Muscle of leg (tissue), 11 donors: ENCODE measurements around the gene CYTH4. TPM values are rescaled to one million over a fixed set of nuclear protein-coding genes. Genes with fewer than 3 reads are reported as not detected.
"Not testable (repeated sequence)": the region's sequence is repeated elsewhere in the genome, so short reads cannot be mapped to it uniquely, and the experiment has no call there.

ENCODE experiments used
- DNase-seq: peaks from one replicate; pipeline ENCODE4 v3.0.0; 2013
- H3K27ac ChIP-seq: one replicate; pipeline ENCODE4 v1.5.1; 2013; ENCODE audit warnings: mild to moderate bottlenecking, low read length, control low read depth
- H3K27me3 ChIP-seq: one replicate; pipeline ENCODE4 v1.6.1; 2013; ENCODE audit warnings: low read length; ENCODE audit not compliant: control insufficient read depth, insufficient read depth
- H3K36me3 ChIP-seq: one replicate; pipeline ENCODE4 v1.6.1; 2013; ENCODE audit warnings: low read length; ENCODE audit not compliant: control insufficient read depth, insufficient read depth
- H3K4me1 ChIP-seq: one replicate; pipeline ENCODE4 v1.6.1; 2013; ENCODE audit warnings: low read length; ENCODE audit not compliant: control insufficient read depth, insufficient read depth
- H3K4me3 ChIP-seq: one replicate; pipeline ENCODE4 v1.5.1; 2013; ENCODE audit warnings: low read length, control low read depth
- H3K9me3 ChIP-seq: replicated peaks from 2 replicates; pipeline ENCODE4 v1.6.1; 2013; ENCODE audit warnings: low read depth, low read length; ENCODE audit not compliant: control insufficient read depth
- WGBS: methylation state at CpG from one replicate; pipeline ENCODE4 v1.1.5; 2013; ENCODE audit warnings: missing lambda C conversion rate; ENCODE audit not compliant: insufficient coverage; 5-methylcytosine and 5-hydroxymethylcytosine counted together
- polyA plus RNA-seq, 8 donors: library from polyadenylated mRNA; unstranded; fragments of 120-200 nt; gene quantifications; one replicate each; pipeline versions ENCODE4 v1.2.1 to v1.2.3, GENCODE V29; 2013; ENCODE audit warnings: inconsistent platforms in 1 of 8, low replicate concordance in 1 of 8; ENCODE audit not compliant: insufficient read length in 8 of 8, insufficient read depth in 1 of 8
- total RNA-seq: library from RNA; stranded (reverse); fragments of 120-200 nt; gene quantifications from one replicate; pipeline ENCODE4 v1.2.4, GENCODE V29; 2013

The CYTH4 gene
- total and polyA plus RNA-seq, 9 donors, result 4.6 to 9.6 (median 5.8) TPM

GRCh38 chr22:37318364-37319109 lies 36.2 kb downstream of the CYTH4 start:
- no peak overlapping the region for H3K4me3 ChIP-seq
- H3K27me3 ChIP-seq, result peaks cover 43% of the 10 kb centered on the region
- WGBS, result 48% methylated on average over 15 of the region's 18 CpGs
- no peak overlapping the region for H3K27ac ChIP-seq
- no peak for DNase-seq
- peaks cover 19% of the 10 kb centered on the region for H3K4me1 ChIP-seq
- H3K9me3 ChIP-seq, result no peaks in the 10 kb centered on the region
- H3K36me3 ChIP-seq, result no peaks in the 10 kb centered on the region

GRCh38 chr22:37319469-37319868 lies 37.2 kb downstream of the CYTH4 start:
- DNase-seq, result no peak
- H3K27me3 ChIP-seq, result peaks cover 48% of the 10 kb centered on the region
- peaks cover 9% of the 10 kb centered on the region for H3K4me1 ChIP-seq
- WGBS, result 64% methylated on average over 10 of the region's 10 CpGs
- no peaks in the 10 kb centered on the region for H3K9me3 ChIP-seq
- no peak overlapping the region for H3K27ac ChIP-seq
- H3K4me3 ChIP-seq, result no peak overlapping the region
- H3K36me3 ChIP-seq, result no peaks in the 10 kb centered on the region

- peaks cover 63% of the 10 kb centered on the region for H3K27me3 ChIP-seq
- no peak for DNase-seq
- WGBS, result 81% methylated on average over 10 of the region's 16 CpGs
- no peak overlapping the region for H3K27ac ChIP-seq
- peaks cover 8% of the 10 kb centered on the region for H3K4me1 ChIP-seq
- no peaks in the 10 kb centered on the region for H3K36me3 ChIP-seq
- H3K4me3 ChIP-seq, result no peak overlapping the region
- H3K9me3 ChIP-seq, result no peaks in the 10 kb centered on the region
Observed at GRCh38 chr22:37320726-37321677, 38.7 kb downstream of the CYTH4 start.

- H3K9me3 ChIP-seq, result no peaks in the 10 kb centered on the region
- 7% methylated on average over 42 of the region's 51 CpGs for WGBS
- no peaks in the 10 kb centered on the region for H3K36me3 ChIP-seq
- H3K4me1 ChIP-seq, result no peaks in the 10 kb centered on the region
- no peak overlapping the region for H3K4me3 ChIP-seq
- no peak for DNase-seq
- peaks cover 83% of the 10 kb centered on the region for H3K27me3 ChIP-seq
- H3K27ac ChIP-seq, result no peak overlapping the region
Observed at GRCh38 chr22:37324340-37325038, 42.2 kb downstream of the CYTH4 start.

- Histone ChIP-seq H3K27ac (no peak overlapping the region), H3K4me1 (no peaks in the 10 kb centered on the region), H3K27me3 (peaks cover 87% of the 10 kb centered on the region), H3K9me3 (no peaks in the 10 kb centered on the region), H3K4me3 (no peak overlapping the region), H3K36me3 (no peaks in the 10 kb centered on the region)
- 1% methylated on average over 12 of the region's 21 CpGs for WGBS
- no peak for DNase-seq
Observed at GRCh38 chr22:37325039-37325395, 42.7 kb downstream of the CYTH4 start.

GRCh38 chr22:37326726-37327125 lies 44.4 kb downstream of the CYTH4 start:
- Histone ChIP-seq H3K9me3 (no peaks in the 10 kb centered on the region), H3K27me3 (peaks cover 92% of the 10 kb centered on the region), H3K27ac (no peak overlapping the region), H3K36me3 (no peaks in the 10 kb centered on the region), H3K4me1 (no peaks in the 10 kb centered on the region), H3K4me3 (no peak overlapping the region)
- 53% methylated on average over 4 of the region's 7 CpGs for WGBS
- DNase-seq, result no peak

- peaks cover 94% of the 10 kb centered on the region for H3K27me3 ChIP-seq
- no peak overlapping the region for H3K27ac ChIP-seq
- H3K4me3 ChIP-seq, result no peak overlapping the region
- H3K4me1 ChIP-seq, result peaks cover 1% of the 10 kb centered on the region
- WGBS, result 67% methylated on average over 2 of the region's 8 CpGs
- no peaks in the 10 kb centered on the region for H3K36me3 ChIP-seq
- no peaks in the 10 kb centered on the region for H3K9me3 ChIP-seq
- DNase-seq, result no peak
Observed at GRCh38 chr22:37328017-37328416, 45.7 kb downstream of the CYTH4 start.

- not testable (repeated sequence) for H3K9me3 ChIP-seq, DNase-seq, H3K4me3 ChIP-seq, H3K27ac ChIP-seq, H3K4me1 ChIP-seq, H3K36me3 ChIP-seq
- WGBS, result 47% methylated on average over 5 of the region's 6 CpGs
- peaks cover 95% of the 10 kb centered on the region for H3K27me3 ChIP-seq
Observed at GRCh38 chr22:37328538-37329237, 46.4 kb downstream of the CYTH4 start.

GRCh38 chr22:37329238-37330140 lies 47.2 kb downstream of the CYTH4 start:
- Histone ChIP-seq H3K4me3 (no peak overlapping the region), H3K36me3 (no peaks in the 10 kb centered on the region), H3K4me1 (peaks cover 2% of the 10 kb centered on the region), H3K27ac (no peak overlapping the region), H3K9me3 (no peaks in the 10 kb centered on the region), H3K27me3 (peaks cover 95% of the 10 kb centered on the region)
- WGBS, result 60% methylated on average over 13 of the region's 14 CpGs
- DNase-seq, result no peak
